Keratinocyte (primary cell): ENCODE measurements around the gene SLC45A2. TPM values are rescaled to one million over a fixed set of nuclear protein-coding genes. Genes with fewer than 3 reads are reported as not detected.
"Not testable (repeated sequence)": the region's sequence is repeated elsewhere in the genome, so short reads cannot be mapped to it uniquely, and the experiment has no call there.

ENCODE experiments used
- DNase-seq: peaks from one replicate; pipeline ENCODE4 v3.0.0-alpha.2; 2011; ENCODE audit warnings: low read depth, missing footprints, low spot score
- FAIRE-seq: peaks from 2 replicates; lab custom pipeline; 2011; peaks lifted over from hg19 to GRCh38; lab: Jason Lieb, UNC
- H2AFZ ChIP-seq: 2 replicates; pipeline ENCODE4 v1.6.0; 2012; ENCODE audit warnings: low read length, control low read depth, inconsistent platforms; ENCODE audit not compliant: control insufficient read depth
- H3K27ac ChIP-seq: 2 replicates; pipeline ENCODE4 v1.5.1; 2011; ENCODE audit warnings: low read length; ENCODE audit not compliant: control insufficient read depth, insufficient read depth
- H3K27me3 ChIP-seq: 3 replicates; pipeline ENCODE4 v1.6.0; 2011; ENCODE audit warnings: low read length; ENCODE audit not compliant: control insufficient read depth, insufficient read depth; ENCODE audit errors: extremely low read depth
- H3K36me3 ChIP-seq, 2 experiments: 2 replicates in 1 of 2; 3 replicates in 1 of 2; pipeline ENCODE4 v1.5.1; 2011; ENCODE audit warnings: low read length in 2 of 2, mild to moderate bottlenecking in 1 of 2; ENCODE audit not compliant: control insufficient read depth in 2 of 2, insufficient read depth in 2 of 2; ENCODE audit errors: extremely low read depth in 1 of 2
- H3K4me1 ChIP-seq: 3 replicates; pipeline ENCODE4 v1.5.1; 2011; ENCODE audit warnings: low read length; ENCODE audit not compliant: control insufficient read depth, insufficient read depth; ENCODE audit errors: extremely low read depth
- H3K4me2 ChIP-seq: 3 replicates; pipeline ENCODE4 v1.6.0; 2011; ENCODE audit warnings: low read depth, low read length; ENCODE audit not compliant: control insufficient read depth, insufficient read depth; ENCODE audit errors: extremely low read depth
- H3K4me3 ChIP-seq, 3 experiments: fragments of 200-600 bp in 1 of 3; sonication (generic) in 1 of 3; 2 replicates in 2 of 3; 3 replicates in 1 of 3; pipeline ENCODE4 v1.5.1; 2011 to 2016; ENCODE audit warnings: low read length in 3 of 3, mild to moderate bottlenecking in 3 of 3, control low read depth in 2 of 3, inconsistent platforms in 1 of 3, low read depth in 1 of 3, mixed read lengths in 1 of 3, mixed run types in 1 of 3, moderate library complexity in 1 of 3; ENCODE audit not compliant: control insufficient read depth in 2 of 3, insufficient read depth in 2 of 3; ENCODE audit errors: extremely low read depth in 1 of 3
- H3K79me2 ChIP-seq: 2 replicates; pipeline ENCODE4 v1.6.0; 2012; ENCODE audit warnings: low read length; ENCODE audit not compliant: control insufficient read depth, insufficient read depth
- H3K9ac ChIP-seq: 3 replicates; pipeline ENCODE4 v1.6.0; 2011; ENCODE audit warnings: low read length; ENCODE audit not compliant: control insufficient read depth, insufficient read depth; ENCODE audit errors: extremely low read depth
- H3K9me1 ChIP-seq: 3 replicates; pipeline ENCODE4 v1.6.0; 2011; ENCODE audit warnings: low read length; ENCODE audit not compliant: control insufficient read depth, insufficient read depth; ENCODE audit errors: extremely low read depth
- H3K9me3 ChIP-seq: 2 replicates; pipeline ENCODE4 v1.5.1; 2012; ENCODE audit warnings: low read depth, low read length; ENCODE audit not compliant: control insufficient read depth
- H4K20me1 ChIP-seq: 3 replicates; pipeline ENCODE4 v1.6.0; 2011; ENCODE audit warnings: low read length; ENCODE audit not compliant: control insufficient read depth, insufficient read depth; ENCODE audit errors: extremely low read depth
- EZH2 ChIP-seq: IDR thresholded peaks from one replicate; pipeline ENCODE4 v1.6.1; 2012; ENCODE audit warnings: inconsistent platforms, mild to moderate bottlenecking, low read length, moderate library complexity
- dilution Hi-C: fragments of 300-500 bp; cut with MboI; formaldehyde crosslinking; loops from one replicate; pipeline ENCODE4 v1.7.0; 2020; ENCODE audit warnings: low sequenced_read_pairs; ENCODE audit not compliant: extremely low pct_ligation_motif_present
- polyA plus RNA-seq, 5 experiments: library from polyadenylated mRNA; depleted of rRNA in 3 of 5; stranded (reverse) in 3 of 5; stranded (forward) in 1 of 5; unstranded in 1 of 5; fragments of >200 nt; gene quantifications; 1 replicate in 1 of 5; 2 replicates in 3 of 5; 3 replicates in 1 of 5; pipeline versions ENCODE4 v1.2.1 to v1.2.3, GENCODE V29; 2011 to 2012; ENCODE audit warnings: missing spikeins in 2 of 5, low read depth in 1 of 5, low replicate concordance in 1 of 5
- TF ChIP-seq, protein P1 (sequence below), 3 experiments: IDR thresholded peaks in 1 of 3; conservative IDR thresholded peaks in 1 of 3; optimal IDR thresholded peaks in 1 of 3; 2 replicates in 2 of 3; 3 replicates in 1 of 3; pipeline versions ENCODE3 to v1.5.1; 2011; ENCODE audit warnings: low read length in 3 of 3, mild to moderate bottlenecking in 3 of 3, moderate library complexity in 2 of 3, control low read depth in 1 of 3, inconsistent platforms in 1 of 3; ENCODE audit not compliant: insufficient read depth in 2 of 3; ENCODE audit errors: extremely low read depth in 1 of 3

Gene SLC45A2
- polyA plus RNA-seq, 1 donor (not counting 4 experiments of a cell fraction or from before 2014, with no cell fraction given), result 0.04 TPM

DNA sequence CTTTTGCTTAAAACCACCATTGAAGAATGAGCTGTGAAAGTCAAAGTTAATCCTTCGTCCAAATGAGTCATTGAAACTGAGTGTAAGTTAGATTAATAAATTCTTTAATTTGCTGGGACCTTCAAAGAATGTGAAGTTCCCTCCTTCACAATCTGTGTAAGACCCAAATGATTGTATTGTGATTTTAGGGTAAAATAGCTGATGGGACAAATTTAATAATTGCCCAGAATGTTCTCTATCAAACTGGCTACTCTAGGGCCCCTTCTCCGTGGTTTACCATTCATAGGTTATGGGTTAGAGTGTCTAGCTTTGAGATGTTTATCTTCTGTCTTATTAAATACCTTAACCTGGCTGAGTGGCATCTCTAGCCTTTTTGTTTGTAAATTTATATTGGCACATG, 46.6 kb upstream of the SLC45A2 start:
- no peak overlapping the region for H3K27ac ChIP-seq
- FAIRE-seq, result no peak
- H3K79me2 ChIP-seq, result no peaks in the 10 kb centered on the region
- no peaks in the 10 kb centered on the region for H3K9me3 ChIP-seq
- no peaks in the 10 kb centered on the region for H3K9me1 ChIP-seq
- H3K4me1 ChIP-seq, result no peaks in the 10 kb centered on the region
- dilution Hi-C loops, result no loop called here
- DNase-seq, result no peak
- no peak overlapping the region for H3K4me2 ChIP-seq
- H3K4me3 ChIP-seq, result no peak overlapping the region
- H3K27me3 ChIP-seq, result no peaks in the 10 kb centered on the region
- no peak for TF ChIP-seq EZH2
- TF ChIP-seq, protein P1, sequence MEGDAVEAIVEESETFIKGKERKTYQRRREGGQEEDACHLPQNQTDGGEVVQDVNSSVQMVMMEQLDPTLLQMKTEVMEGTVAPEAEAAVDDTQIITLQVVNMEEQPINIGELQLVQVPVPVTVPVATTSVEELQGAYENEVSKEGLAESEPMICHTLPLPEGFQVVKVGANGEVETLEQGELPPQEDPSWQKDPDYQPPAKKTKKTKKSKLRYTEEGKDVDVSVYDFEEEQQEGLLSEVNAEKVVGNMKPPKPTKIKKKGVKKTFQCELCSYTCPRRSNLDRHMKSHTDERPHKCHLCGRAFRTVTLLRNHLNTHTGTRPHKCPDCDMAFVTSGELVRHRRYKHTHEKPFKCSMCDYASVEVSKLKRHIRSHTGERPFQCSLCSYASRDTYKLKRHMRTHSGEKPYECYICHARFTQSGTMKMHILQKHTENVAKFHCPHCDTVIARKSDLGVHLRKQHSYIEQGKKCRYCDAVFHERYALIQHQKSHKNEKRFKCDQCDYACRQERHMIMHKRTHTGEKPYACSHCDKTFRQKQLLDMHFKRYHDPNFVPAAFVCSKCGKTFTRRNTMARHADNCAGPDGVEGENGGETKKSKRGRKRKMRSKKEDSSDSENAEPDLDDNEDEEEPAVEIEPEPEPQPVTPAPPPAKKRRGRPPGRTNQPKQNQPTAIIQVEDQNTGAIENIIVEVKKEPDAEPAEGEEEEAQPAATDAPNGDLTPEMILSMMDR (optimal IDR thresholded peaks at IDR 0.05 in 1 of 3, IDR thresholded peaks at IDR 0.05 in 1 of 3, conservative IDR thresholded peaks at IDR 0.05 in 1 of 3; ENCODE audit: extremely low read depth in 1 of 3, insufficient read depth in 2 of 3, low read length in 3 of 3), result no peak
- no peaks in the 10 kb centered on the region for H4K20me1 ChIP-seq
- no peak overlapping the region for H3K9ac ChIP-seq
- no peaks in the 10 kb centered on the region for H3K36me3 ChIP-seq
- H2AFZ ChIP-seq, result no peak overlapping the region

- H3K9ac ChIP-seq, H3K4me2 ChIP-seq, H3K9me1 ChIP-seq, H3K4me3 ChIP-seq, H3K27ac ChIP-seq, H3K79me2 ChIP-seq, DNase-seq, H3K36me3 ChIP-seq, H2AFZ ChIP-seq, dilution Hi-C loops, H3K27me3 ChIP-seq, H3K9me3 ChIP-seq, H3K4me1 ChIP-seq, H4K20me1 ChIP-seq, FAIRE-seq: not testable (repeated sequence)
Measured at GRCh38 chr5:34030585-34030984, 46.1 kb upstream of the SLC45A2 start.

DNA sequence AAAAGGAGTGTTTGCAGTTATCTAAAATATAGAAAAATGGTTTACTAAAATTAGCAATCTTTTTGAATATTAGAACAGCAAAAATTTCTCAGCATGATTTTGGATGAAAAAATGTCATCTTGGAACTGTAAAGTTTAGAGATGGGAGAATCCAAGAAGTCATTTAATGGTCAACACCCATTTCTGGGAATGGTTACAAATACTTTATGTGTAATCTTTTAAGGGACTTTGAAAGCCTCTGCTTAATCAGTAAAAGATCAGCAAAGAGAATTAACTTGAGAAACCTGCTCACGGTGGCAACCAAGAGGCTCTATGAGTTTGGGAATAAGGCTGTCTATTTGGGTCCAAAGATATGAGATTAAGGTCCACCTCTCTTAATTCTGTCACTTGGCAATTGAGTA, 45.6 kb upstream of the SLC45A2 start:
- FAIRE-seq, result no peak
- no peak overlapping the region for H3K4me2 ChIP-seq
- H3K4me3 ChIP-seq, result no peak overlapping the region
- TF ChIP-seq EZH2, result no peak
- TF ChIP-seq, protein P1 (optimal IDR thresholded peaks at IDR 0.05 in 1 of 3, IDR thresholded peaks at IDR 0.05 in 1 of 3, conservative IDR thresholded peaks at IDR 0.05 in 1 of 3; ENCODE audit: extremely low read depth in 1 of 3, insufficient read depth in 2 of 3, low read length in 3 of 3), result no peak
- dilution Hi-C loops, result no loop called here
- H3K9me3 ChIP-seq, result no peaks in the 10 kb centered on the region
- no peaks in the 10 kb centered on the region for H3K79me2 ChIP-seq
- no peak overlapping the region for H3K9ac ChIP-seq
- H3K9me1 ChIP-seq, result no peaks in the 10 kb centered on the region
- H4K20me1 ChIP-seq, result no peaks in the 10 kb centered on the region
- no peaks in the 10 kb centered on the region for H3K27me3 ChIP-seq
- H3K4me1 ChIP-seq, result no peaks in the 10 kb centered on the region
- H2AFZ ChIP-seq, result no peak overlapping the region
- DNase-seq, result no peak
- H3K36me3 ChIP-seq, result no peaks in the 10 kb centered on the region
- no peak overlapping the region for H3K27ac ChIP-seq
